DND-41 (cell line): ENCODE measurements around the gene GTPBP6.

Experiments used
- ATAC-seq: fragments of 200-7000 bp; cut with Tn5 transposase; 3 replicates; pipeline ENCODE4 v1.9.1; 2021; ENCODE audit warnings: low read depth; ENCODE audit not compliant: insufficient read depth
- DNase-seq: peaks from one replicate; pipeline ENCODE4 v3.0.0-alpha.2; 2020
- H2AFZ ChIP-seq: 2 replicates; pipeline ENCODE4 v1.6.0; 2012; ENCODE audit warnings: low read depth, low read length
- H3K27ac ChIP-seq: 2 replicates; pipeline ENCODE4 v1.5.1; 2012; ENCODE audit warnings: low read length, inconsistent platforms
- H3K27me3 ChIP-seq: fragments of 200-600 bp; sonication (generic); 2 replicates; pipeline ENCODE4 v1.6.0; 2012; ENCODE audit warnings: low read length, mild to moderate bottlenecking, inconsistent platforms; ENCODE audit not compliant: insufficient read depth, poor library complexity
- H3K36me3 ChIP-seq: 2 replicates; pipeline ENCODE4 v1.5.1; 2012; ENCODE audit warnings: low read length, inconsistent platforms; ENCODE audit not compliant: insufficient read depth
- H3K4me1 ChIP-seq: 2 replicates; pipeline ENCODE4 v1.5.1; 2012; ENCODE audit warnings: mild to moderate bottlenecking, low read length; ENCODE audit not compliant: insufficient read depth
- H3K4me2 ChIP-seq: 2 replicates; pipeline ENCODE4 v1.6.0; 2012; ENCODE audit warnings: mild to moderate bottlenecking, moderate library complexity, low read length, inconsistent platforms; ENCODE audit not compliant: insufficient read depth
- H3K4me3 ChIP-seq, 2 experiments: fragments of 200-600 bp in 1 of 2; shearing (Covaris generic) in 1 of 2; 2 replicates each; pipeline ENCODE4 v1.5.1; 2012 to 2016; ENCODE audit warnings: inconsistent platforms in 2 of 2, low read length in 2 of 2, mild to moderate bottlenecking in 2 of 2, low read depth in 1 of 2, moderate library complexity in 1 of 2
- H3K79me2 ChIP-seq: 2 replicates; pipeline ENCODE4 v1.6.0; 2012; ENCODE audit warnings: low read length, inconsistent platforms; ENCODE audit not compliant: insufficient read depth
- H3K9ac ChIP-seq: 2 replicates; pipeline ENCODE4 v1.6.0; 2012; ENCODE audit warnings: low read depth, mild to moderate bottlenecking, inconsistent platforms, low read length, moderate library complexity
- H3K9me3 ChIP-seq: 2 replicates; pipeline ENCODE4 v1.5.1; 2012; ENCODE audit warnings: low read length, moderate library complexity, mild to moderate bottlenecking, inconsistent platforms; ENCODE audit not compliant: insufficient read depth, severe bottlenecking
- H4K20me1 ChIP-seq: 2 replicates; pipeline ENCODE4 v1.6.0; 2012; ENCODE audit warnings: low read length; ENCODE audit not compliant: insufficient read depth
- EZH2 ChIP-seq: IDR thresholded peaks from 3 replicates; pipeline ENCODE4 v1.6.1; 2012; ENCODE audit warnings: borderline replicate concordance, low read depth, mild to moderate bottlenecking, moderate library complexity, low read length, inconsistent platforms; ENCODE audit not compliant: severe bottlenecking
- TF ChIP-seq, protein P1 (sequence below): IDR thresholded peaks from 2 replicates; pipeline ENCODE4 v1.5.1; 2012; ENCODE audit warnings: borderline replicate concordance, low read length, moderate library complexity, mild to moderate bottlenecking; ENCODE audit not compliant: poor library complexity, severe bottlenecking; ENCODE audit errors: extremely low read depth

Gene GTPBP6

DNA sequence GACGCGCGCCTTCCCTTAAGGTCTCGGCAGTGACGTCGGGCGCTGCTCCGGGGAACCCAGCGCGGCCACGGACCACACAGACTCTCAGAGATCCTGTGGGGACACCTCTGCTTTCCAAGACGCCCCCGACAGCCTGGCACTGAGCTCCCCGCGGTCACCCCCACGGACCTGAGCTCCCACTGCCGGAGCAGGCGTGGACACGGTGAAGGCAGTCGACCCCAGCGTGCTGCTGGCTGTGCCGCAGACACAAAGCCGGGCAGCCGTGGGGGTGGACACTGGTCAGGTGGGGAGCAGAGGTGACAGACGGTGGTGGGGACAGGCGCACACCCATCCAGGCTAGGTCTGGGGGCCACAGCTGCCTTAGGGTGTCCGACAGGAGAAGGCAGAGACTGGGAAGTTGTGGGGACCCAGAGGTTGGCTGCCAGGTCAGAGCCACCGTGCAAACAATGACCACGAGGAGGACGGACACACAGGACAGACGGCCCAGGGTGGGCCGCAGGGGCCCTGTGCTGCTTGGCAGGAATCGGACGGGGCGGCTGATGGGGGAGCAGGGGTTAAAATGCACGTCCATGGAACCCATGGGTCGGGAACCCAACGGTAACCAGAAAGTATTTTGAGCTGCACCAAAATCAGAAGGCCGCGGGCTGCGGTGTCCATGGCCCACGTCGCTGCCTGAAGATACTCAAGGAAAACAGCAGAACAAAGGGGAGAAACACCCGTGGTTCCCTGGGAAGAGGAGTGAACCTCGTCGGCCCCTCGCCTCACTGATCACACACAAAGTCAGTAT is 16.6 kb upstream of the GTPBP6 start:
- Histone ChIP-seq H3K79me2 (no peaks in the 10 kb centered on the region), H3K9me3 (no peaks in the 10 kb centered on the region), H3K36me3 (peaks cover 56% of the 10 kb centered on the region), H3K27ac (no peak overlapping the region), H3K27me3 (no peaks in the 10 kb centered on the region), H4K20me1 (peaks cover 7% of the 10 kb centered on the region), H3K4me2 (no peak overlapping the region), H3K4me1 (no peaks in the 10 kb centered on the region), H2AFZ (no peak overlapping the region), H3K4me3 (no peak overlapping the region), H3K9ac (no peak overlapping the region)
- TF ChIP-seq EZH2: no peak
- TF ChIP-seq, protein P1, sequence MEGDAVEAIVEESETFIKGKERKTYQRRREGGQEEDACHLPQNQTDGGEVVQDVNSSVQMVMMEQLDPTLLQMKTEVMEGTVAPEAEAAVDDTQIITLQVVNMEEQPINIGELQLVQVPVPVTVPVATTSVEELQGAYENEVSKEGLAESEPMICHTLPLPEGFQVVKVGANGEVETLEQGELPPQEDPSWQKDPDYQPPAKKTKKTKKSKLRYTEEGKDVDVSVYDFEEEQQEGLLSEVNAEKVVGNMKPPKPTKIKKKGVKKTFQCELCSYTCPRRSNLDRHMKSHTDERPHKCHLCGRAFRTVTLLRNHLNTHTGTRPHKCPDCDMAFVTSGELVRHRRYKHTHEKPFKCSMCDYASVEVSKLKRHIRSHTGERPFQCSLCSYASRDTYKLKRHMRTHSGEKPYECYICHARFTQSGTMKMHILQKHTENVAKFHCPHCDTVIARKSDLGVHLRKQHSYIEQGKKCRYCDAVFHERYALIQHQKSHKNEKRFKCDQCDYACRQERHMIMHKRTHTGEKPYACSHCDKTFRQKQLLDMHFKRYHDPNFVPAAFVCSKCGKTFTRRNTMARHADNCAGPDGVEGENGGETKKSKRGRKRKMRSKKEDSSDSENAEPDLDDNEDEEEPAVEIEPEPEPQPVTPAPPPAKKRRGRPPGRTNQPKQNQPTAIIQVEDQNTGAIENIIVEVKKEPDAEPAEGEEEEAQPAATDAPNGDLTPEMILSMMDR: no peak
- DNase-seq: no peak
- ATAC-seq: no peak

DNA sequence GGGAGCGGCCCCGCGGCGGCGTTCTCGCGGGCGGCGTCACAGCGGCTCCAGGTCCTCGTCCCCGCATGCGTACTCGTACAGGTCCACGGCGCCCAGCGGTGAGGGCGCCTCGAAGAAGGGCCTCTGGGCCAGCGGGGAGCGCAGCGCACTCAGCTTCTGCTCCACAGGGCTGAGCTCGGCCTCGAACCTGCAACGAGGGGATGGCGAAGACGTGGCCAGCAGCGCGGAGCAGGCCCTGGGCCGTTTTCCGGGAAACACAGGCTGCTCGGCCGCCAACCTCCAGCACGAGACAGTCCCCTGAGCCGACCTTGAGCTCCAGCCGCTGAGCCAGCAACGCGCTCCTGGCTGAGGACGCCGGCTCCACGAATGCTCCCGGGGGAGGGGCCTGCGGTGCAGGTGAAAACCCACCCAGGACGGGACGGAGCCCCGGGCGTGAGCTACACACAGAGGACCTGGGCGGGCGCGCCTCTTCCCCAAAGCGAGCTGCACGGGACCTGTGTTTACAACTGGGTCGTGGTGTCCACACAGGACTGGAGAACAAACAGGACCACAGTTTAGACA is 15.8 kb upstream of the GTPBP6 start:
- H3K9me3 ChIP-seq: no peaks in the 10 kb centered on the region
- no peaks in the 10 kb centered on the region for H3K4me1 ChIP-seq
- no peaks in the 10 kb centered on the region for H3K27me3 ChIP-seq
- no peak overlapping the region for H2AFZ ChIP-seq
- no peak overlapping the region for H3K9ac ChIP-seq
- ATAC-seq (no peak), DNase-seq (no peak)
- H4K20me1 ChIP-seq: peaks cover 7% of the 10 kb centered on the region
- no peak overlapping the region for H3K27ac ChIP-seq
- no peak overlapping the region for H3K4me2 ChIP-seq
- H3K79me2 ChIP-seq: no peaks in the 10 kb centered on the region
- TF ChIP-seq, protein P1: no peak
- TF ChIP-seq EZH2: no peak
- peaks cover 56% of the 10 kb centered on the region for H3K36me3 ChIP-seq
- H3K4me3 ChIP-seq: no peak overlapping the region

DNA sequence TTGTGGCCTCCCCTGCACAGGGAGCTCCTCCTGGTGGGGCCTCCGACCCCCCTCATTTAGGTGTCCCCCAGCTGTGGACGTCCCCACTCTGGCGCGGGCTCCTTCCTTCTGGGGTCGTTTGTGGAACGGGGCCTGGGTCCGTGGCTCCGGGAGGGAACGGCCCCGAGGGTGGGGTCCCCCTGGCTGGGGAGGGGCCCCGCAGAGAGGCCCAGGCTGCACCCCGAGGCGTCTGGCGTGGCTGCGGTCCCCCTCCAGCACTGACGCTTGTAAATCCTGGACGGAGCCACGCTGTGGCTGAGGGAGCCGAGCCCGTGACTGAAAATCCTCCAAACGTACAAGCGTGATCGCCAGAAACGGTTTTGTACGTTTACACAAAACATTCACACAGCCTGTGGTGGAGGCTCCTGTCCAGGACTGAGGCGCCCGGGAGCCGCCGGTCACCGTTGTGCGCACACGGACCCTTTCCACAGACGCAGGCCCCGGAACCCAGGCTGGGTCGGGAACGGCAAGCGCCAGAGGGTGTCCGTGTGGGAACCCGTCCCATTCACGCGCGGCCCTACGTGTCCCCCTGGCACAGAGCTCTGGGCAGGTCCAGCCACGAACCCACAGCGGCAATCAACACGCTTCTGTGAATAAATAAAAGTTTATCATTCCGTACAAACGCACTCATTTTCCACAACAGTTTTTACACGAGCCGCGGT is 15.2 kb upstream of the GTPBP6 start:
- no peaks in the 10 kb centered on the region for H3K4me1 ChIP-seq
- H3K79me2 ChIP-seq: no peaks in the 10 kb centered on the region
- H2AFZ ChIP-seq: no peak overlapping the region
- no peaks in the 10 kb centered on the region for H3K27me3 ChIP-seq
- no peak overlapping the region for H3K9ac ChIP-seq
- peaks cover 7% of the 10 kb centered on the region for H4K20me1 ChIP-seq
- H3K27ac ChIP-seq: no peak overlapping the region
- H3K9me3 ChIP-seq: no peaks in the 10 kb centered on the region
- DNase-seq (no peak), ATAC-seq (no peak)
- TF ChIP-seq, protein P1: no peak
- TF ChIP-seq EZH2: no peak
- H3K4me3 ChIP-seq: no peak overlapping the region
- peaks cover 52% of the 10 kb centered on the region for H3K36me3 ChIP-seq
- H3K4me2 ChIP-seq: no peak overlapping the region
